Measurements from ENCODE around the gene PRKACB.
"Not testable (repeated sequence)": the region's sequence is repeated elsewhere in the genome, so short reads cannot be mapped to it uniquely, and the experiment has no call there.

The PRKACB gene

DNA sequence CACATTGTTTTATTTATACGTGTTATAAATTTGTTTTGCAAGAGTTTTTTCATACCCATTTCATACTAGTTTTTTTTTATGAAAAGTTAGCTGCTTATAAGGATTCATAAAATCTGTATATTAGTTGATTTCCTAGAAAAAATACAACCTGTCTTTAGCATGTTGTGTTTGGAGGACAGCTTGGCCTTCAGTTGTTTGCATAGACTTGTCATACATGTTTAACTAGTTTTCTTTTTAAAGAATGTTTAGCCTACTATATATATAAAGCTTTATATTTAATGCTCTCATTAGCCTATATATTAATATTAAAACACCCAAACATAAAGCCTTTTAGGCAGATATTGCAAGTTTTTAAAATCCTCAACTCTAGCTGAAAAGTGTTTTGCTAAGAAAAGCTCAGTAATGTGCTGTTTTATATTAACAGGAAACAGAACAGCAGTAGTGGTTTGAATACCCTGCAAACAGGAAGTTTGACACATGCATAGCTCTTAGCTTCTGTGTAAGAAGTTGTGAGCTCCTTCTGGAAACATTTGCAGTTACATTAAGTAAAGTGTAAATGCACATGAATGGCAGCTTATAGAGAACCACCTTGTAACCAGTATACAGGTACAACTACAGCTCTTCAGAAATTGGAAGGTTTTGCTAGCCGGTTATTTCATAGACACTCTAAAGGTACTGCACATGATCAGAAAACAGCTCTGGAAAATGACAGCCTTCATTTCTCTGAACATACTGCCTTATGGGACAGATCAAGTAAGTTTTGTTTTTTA lies at the start of gene PRKACB:
PRKACB (plus strand) TSS at position 476 of the 770 bp plus-strand sequence; CDS start at position 567, 91 bp downstream.
- TF ChIP-seq, protein P1, sequence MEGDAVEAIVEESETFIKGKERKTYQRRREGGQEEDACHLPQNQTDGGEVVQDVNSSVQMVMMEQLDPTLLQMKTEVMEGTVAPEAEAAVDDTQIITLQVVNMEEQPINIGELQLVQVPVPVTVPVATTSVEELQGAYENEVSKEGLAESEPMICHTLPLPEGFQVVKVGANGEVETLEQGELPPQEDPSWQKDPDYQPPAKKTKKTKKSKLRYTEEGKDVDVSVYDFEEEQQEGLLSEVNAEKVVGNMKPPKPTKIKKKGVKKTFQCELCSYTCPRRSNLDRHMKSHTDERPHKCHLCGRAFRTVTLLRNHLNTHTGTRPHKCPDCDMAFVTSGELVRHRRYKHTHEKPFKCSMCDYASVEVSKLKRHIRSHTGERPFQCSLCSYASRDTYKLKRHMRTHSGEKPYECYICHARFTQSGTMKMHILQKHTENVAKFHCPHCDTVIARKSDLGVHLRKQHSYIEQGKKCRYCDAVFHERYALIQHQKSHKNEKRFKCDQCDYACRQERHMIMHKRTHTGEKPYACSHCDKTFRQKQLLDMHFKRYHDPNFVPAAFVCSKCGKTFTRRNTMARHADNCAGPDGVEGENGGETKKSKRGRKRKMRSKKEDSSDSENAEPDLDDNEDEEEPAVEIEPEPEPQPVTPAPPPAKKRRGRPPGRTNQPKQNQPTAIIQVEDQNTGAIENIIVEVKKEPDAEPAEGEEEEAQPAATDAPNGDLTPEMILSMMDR (conservative IDR thresholded peaks at IDR 0.05; ENCODE audit: low read depth, low read length): no peak
- H3K4me3 ChIP-seq (ENCODE audit: low read length): no peak within 1 kb of the TSS
- DNase-seq (ENCODE audit: low read depth): no peak

DNA sequence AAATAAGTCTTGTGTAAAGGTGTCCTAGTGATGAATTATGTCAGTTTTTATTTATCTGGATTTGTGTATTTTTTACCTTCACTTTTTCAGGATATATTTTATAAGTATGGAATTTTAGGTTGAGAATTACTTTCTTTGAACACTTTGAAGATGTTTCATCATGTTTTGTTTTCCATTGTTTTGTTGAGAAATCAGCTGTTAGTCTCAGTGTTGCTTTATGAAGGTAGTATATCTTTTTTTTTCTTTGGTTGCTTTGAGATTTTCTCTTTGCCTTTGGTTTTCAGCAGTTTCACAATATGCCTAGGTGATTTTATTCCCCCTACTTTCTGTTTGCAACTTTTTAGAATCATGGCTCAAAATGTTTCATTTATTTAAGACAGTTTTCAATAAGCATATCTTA lies 48.8 kb upstream of the PRKACB start:
- DNase-seq (ENCODE audit: low read depth): no peak
- no peak overlapping the region for H3K4me3 ChIP-seq (ENCODE audit: low read length)
- TF ChIP-seq, protein P1 (conservative IDR thresholded peaks at IDR 0.05; ENCODE audit: low read depth, low read length): no peak

DNA sequence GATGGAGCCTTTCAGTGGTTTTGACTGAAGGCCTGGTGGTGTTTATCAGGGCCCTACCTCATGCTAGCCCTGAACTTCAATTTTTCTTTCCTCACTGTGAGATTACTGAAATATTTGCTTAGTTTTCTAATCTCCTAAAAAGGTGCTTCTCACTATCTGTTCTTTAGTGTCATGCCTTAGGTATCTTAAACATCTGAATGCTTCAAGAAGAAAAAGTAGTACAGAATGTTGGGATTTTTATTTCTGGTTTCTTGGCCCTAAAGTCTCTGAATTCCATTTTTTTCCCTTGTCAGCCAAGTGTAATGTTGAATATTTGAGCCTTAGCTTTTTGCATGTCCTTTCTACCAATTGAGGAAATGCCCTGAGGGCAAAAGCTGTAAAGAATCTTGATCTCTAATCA lies 47.9 kb upstream of the PRKACB start:
- TF ChIP-seq, protein P1 (conservative IDR thresholded peaks at IDR 0.05; ENCODE audit: low read depth, low read length): no peak
- DNase-seq (ENCODE audit: low read depth): no peak
- H3K4me3 ChIP-seq (ENCODE audit: low read length): no peak overlapping the region

DNA sequence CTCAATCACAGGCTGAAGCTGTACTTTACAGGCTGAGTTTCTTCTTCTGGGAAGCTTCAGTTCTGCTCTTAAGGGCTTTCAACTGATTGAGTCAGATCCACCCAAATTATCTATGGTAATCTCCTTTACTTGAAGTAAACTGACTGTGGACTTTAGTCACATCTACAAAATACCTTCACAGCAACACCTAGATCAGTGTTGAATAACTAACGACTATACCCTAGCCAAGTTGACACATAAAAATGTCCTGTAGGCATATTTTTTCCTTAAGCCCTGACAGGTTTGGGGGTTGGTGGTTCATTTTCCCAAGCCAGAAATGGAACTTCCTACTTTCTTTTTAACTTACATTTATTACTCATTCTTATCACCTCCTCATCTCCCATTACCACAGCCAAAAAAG lies 42.9 kb upstream of the PRKACB start:
- TF ChIP-seq, protein P1 (conservative IDR thresholded peaks at IDR 0.05; ENCODE audit: low read depth, low read length): no peak
- no peak overlapping the region for H3K4me3 ChIP-seq (ENCODE audit: low read length)
- DNase-seq (ENCODE audit: low read depth): no peak

DNA sequence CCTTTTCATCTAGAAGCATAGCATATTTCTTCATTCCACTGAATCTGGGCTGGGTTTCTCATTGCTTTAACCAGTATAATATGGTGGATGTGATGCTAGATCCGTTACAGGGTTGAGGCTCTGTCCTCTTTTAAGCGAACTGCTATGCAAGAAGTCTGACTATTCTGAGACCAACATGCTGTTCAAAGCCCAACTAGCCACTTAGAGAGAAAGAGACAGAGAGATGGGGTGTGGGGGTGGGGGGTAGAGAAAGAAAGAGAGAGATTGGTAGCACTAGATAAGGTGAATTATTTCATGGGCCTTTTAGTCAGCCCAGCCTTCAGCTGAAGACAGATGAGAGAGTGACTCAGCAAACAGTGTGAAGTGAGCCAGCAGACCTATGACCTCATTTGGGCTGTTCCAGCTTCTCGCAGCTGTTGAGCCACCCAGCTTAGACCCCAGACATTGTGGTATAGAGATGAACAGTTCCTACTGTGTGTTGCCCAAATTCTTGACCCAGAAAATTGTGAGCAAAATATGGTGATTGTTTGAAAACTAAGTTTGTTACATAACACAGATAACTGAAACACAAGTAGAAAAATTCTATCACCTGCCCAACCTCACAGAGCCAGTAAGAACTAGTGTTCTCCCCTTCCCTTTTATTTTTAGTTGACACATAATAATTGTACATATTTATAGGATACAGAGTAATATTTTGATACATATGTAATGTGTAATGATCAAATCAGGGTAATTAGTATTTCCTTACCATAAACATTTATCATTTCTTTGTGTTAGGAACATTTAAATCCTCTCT lies 40.7 kb upstream of the PRKACB start:
- TF ChIP-seq, protein P1 (conservative IDR thresholded peaks at IDR 0.05; ENCODE audit: low read depth, low read length): no peak
- DNase-seq (ENCODE audit: low read depth): peak; percentile 62
- no peak overlapping the region for H3K4me3 ChIP-seq (ENCODE audit: low read length)

DNA sequence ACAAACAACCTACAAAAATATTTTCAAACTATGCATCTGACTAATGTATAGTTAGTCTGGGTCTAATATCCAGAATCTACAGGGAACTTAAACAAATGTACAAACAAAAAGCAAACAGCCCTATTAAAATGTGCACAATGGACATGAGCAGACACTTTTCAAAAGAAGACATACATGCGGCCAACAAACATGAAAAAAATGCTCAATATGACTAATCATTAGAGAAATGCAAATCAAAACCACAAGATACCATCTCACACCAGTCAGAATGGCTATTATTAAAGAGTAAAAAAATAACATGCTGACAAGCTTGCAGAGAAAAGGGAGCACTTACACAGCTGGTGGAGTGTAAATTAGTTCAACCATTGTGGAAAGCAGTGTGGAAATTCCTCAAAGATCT lies 36.5 kb upstream of the PRKACB start:
- not testable (repeated sequence) for DNase-seq (ENCODE audit: low read depth)

DNA sequence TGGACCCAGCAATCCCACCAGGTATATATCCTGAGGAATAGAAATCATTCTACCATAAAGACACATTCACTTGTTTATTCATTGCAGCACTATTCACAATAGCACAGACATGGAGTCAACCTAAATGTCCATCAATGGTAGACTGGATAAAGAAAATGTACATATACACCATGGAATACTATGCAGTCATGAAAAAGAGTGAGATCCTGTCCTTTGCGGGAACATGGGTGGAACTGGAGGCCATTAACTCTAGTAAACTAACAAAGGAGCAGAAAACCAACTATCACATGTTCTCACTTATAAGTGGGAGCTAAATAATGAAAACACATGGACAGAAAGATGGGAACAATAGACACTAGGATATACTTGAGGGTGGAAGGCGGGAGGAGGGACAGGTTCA lies 36.1 kb upstream of the PRKACB start:
- H3K4me3 ChIP-seq (ENCODE audit: low read length): no peak overlapping the region
- DNase-seq (ENCODE audit: low read depth): no peak
- TF ChIP-seq, protein P1 (conservative IDR thresholded peaks at IDR 0.05; ENCODE audit: low read depth, low read length): no peak

More for the DNA sequence above, 36.5 kb upstream of the PRKACB start:
- H3K4me3 ChIP-seq (ENCODE audit: low read length): not testable (repeated sequence)
